Esophagus squamous epithelium (tissue), 5 donors: ENCODE data around the gene TMUB1. TPM values are rescaled to one million over a fixed set of nuclear protein-coding genes. Genes with fewer than 3 reads are reported as not detected.
A peak's percentile ranks its signal among the peaks of the same experiment; 100 is the strongest.

Experiments used
- DNase-seq: peaks from one replicate; lab custom pipeline; 2025; lab: John Stamatoyannopoulos, UW
- H3K27ac ChIP-seq, 4 donors: fragments of 200-600 bp; sonication (generic); one replicate each; pipeline ENCODE4 v1.5.1; 2016 to 2019; ENCODE audit warnings: mild to moderate bottlenecking in 1 of 4
- H3K27me3 ChIP-seq, 4 donors: fragments of 200-600 bp; sonication (generic); 1 replicate in 3 of 4; 2 replicates in 1 of 4; pipeline versions ENCODE4 v1.5.1 to v1.6.0; 2017 to 2021; ENCODE audit warnings: antibody characterized with exemption in 1 of 4
- H3K36me3 ChIP-seq, 3 donors: fragments of 200-600 bp; sonication (generic); one replicate each; pipeline ENCODE4 v1.5.1; 2016 to 2019
- H3K4me1 ChIP-seq, 3 donors: fragments of 200-600 bp; sonication (generic); one replicate each; pipeline ENCODE4 v1.5.1; 2017 to 2019
- H3K4me3 ChIP-seq, 4 donors: fragments of 200-600 bp; sonication (generic); 1 replicate in 3 of 4; 2 replicates in 1 of 4; pipeline ENCODE4 v1.5.1; 2016 to 2019; ENCODE audit warnings: mild to moderate bottlenecking in 2 of 4, moderate library complexity in 1 of 4
- H3K9me3 ChIP-seq, 3 donors: fragments of 200-600 bp; sonication (generic); one replicate each; pipeline ENCODE4 v1.5.1; 2016 to 2019
- CTCF ChIP-seq, 6 experiments: fragments of 450-650 bp in 4 of 6; fragments of 200-600 bp in 2 of 6; sonication (generic) in 2 of 6; IDR thresholded peaks; one replicate each; pipeline ENCODE4 v1.5.1; 2016 to 2019; ENCODE audit warnings: antibody characterized with exemption in 6 of 6, mild to moderate bottlenecking in 4 of 6, moderate library complexity in 4 of 6
- POLR2A ChIP-seq, 4 donors: fragments of 450-650 bp; IDR thresholded peaks; one replicate each; pipeline ENCODE4 v1.6.1; 2017; ENCODE audit warnings: antibody characterized with exemption in 4 of 4, mild to moderate bottlenecking in 4 of 4, moderate library complexity in 3 of 4
- WGBS, 2 donors: methylation state at CpG; one replicate each; pipeline ENCODE4 v1.1.5; 2018; 5-methylcytosine and 5-hydroxymethylcytosine counted together
- intact Hi-C: fragments of 100-400 bp; cut with DNase I; formaldehyde crosslinking; loops from one replicate; pipeline ENCODE4 v1.15.0; 2022
- total RNA-seq, 4 donors: library from RNA; depleted of rRNA; stranded (reverse); fragments of >200 nt; gene quantifications; one replicate each; pipeline ENCODE4 v1.1.0, GENCODE V29; 2016
- donor health status: DM: yes; HTN: yes; CAD: no.

TMUB1 gene
- total RNA-seq, 4 donors from 2014 or later: 28.4 to 51.0 (median 35.2) TPM

- 23 to 67% methylated on average over 5 to 7 of the region's 12 CpGs for WGBS, 2 donors
- H3K4me3 ChIP-seq: no peak overlapping the region
- intact Hi-C loops: no loop called here
- H3K36me3 ChIP-seq: peaks cover 16 to 68% (median 18%) of the 10 kb centered on the region in 3 donors
- no peaks in the 10 kb centered on the region for H3K9me3 ChIP-seq
- no peak for TF ChIP-seq POLR2A (IDR thresholded peaks at IDR 0.05)
- TF ChIP-seq CTCF (IDR thresholded peaks at IDR 0.05): no peak
- H3K4me1 ChIP-seq: peaks cover 8 to 19% (median 16%) of the 10 kb centered on the region in 3 donors
- no peak for DNase-seq
- H3K27me3 ChIP-seq: no peaks in the 10 kb centered on the region
- H3K27ac ChIP-seq: peak overlapping the region; percentile 16 to 62 (median 46)
Measured at GRCh38 chr7:151038951-151039849, 44.1 kb downstream of the TMUB1 start.

- H3K36me3 ChIP-seq: peaks cover 9 to 72% (median 16%) of the 10 kb centered on the region in 3 donors
- WGBS, 2 donors: no CpG with 5 or more reads among the region's 17 CpGs
Measured at GRCh38 chr7:151035902-151036301, 47.4 kb downstream of the TMUB1 start.

GRCh38 chr7:151035026-151035717, 48.1 kb downstream of the TMUB1 start:
- 78 to 90% methylated on average over 12 to 14 of the region's 21 CpGs for WGBS, 2 donors
- no peaks in the 10 kb centered on the region for H3K27me3 ChIP-seq
- no peak for TF ChIP-seq POLR2A (IDR thresholded peaks at IDR 0.05)
- TF ChIP-seq CTCF (IDR thresholded peaks at IDR 0.05): no peak
- H3K9me3 ChIP-seq: no peaks in the 10 kb centered on the region
- peaks cover 9 to 73% (median 16%) of the 10 kb centered on the region in 3 donors for H3K36me3 ChIP-seq
- peaks cover 8 to 19% (median 16%) of the 10 kb centered on the region in 3 donors for H3K4me1 ChIP-seq
- intact Hi-C loops: no loop called here
- no peak overlapping the region for H3K27ac ChIP-seq
- no peak overlapping the region for H3K4me3 ChIP-seq
- no peak for DNase-seq

More at GRCh38 chr7:151035902-151036301, 47.4 kb downstream of the TMUB1 start:
- H3K4me3 ChIP-seq: no peak overlapping the region
- intact Hi-C loops: no loop called here
- H3K27me3 ChIP-seq: no peaks in the 10 kb centered on the region
- DNase-seq: no peak
- TF ChIP-seq CTCF (IDR thresholded peaks at IDR 0.05): no peak
- TF ChIP-seq POLR2A (IDR thresholded peaks at IDR 0.05): no peak
- H3K27ac ChIP-seq: no peak overlapping the region
- peaks cover 8 to 19% (median 16%) of the 10 kb centered on the region in 3 donors for H3K4me1 ChIP-seq
- H3K9me3 ChIP-seq: no peaks in the 10 kb centered on the region

GRCh38 chr7:151034312-151035025, 48.8 kb downstream of the TMUB1 start:
- H3K27me3 ChIP-seq: no peaks in the 10 kb centered on the region
- TF ChIP-seq CTCF (IDR thresholded peaks at IDR 0.05) (no peak), POLR2A (IDR thresholded peaks at IDR 0.05) (no peak)
- H3K27ac ChIP-seq: no peak overlapping the region
- DNase-seq: no peak
- 77 to 87% methylated on average over 4 to 9 of the region's 21 CpGs for WGBS, 2 donors
- H3K9me3 ChIP-seq: no peaks in the 10 kb centered on the region
- no peak overlapping the region for H3K4me3 ChIP-seq
- peaks cover 8 to 18% (median 13%) of the 10 kb centered on the region in 3 donors for H3K4me1 ChIP-seq
- H3K36me3 ChIP-seq: peaks cover 9 to 73% (median 16%) of the 10 kb centered on the region in 3 donors
- intact Hi-C loops: no loop called here
